ENCODE measurements around the gene FAM227A. TPM values are rescaled to one million over a fixed set of nuclear protein-coding genes. Genes with fewer than 3 reads are reported as not detected.

The FAM227A gene
- total and polyA plus RNA-seq, 4 experiments from 2014 or later = 0.44 TPM; not detected in 3

DNA sequence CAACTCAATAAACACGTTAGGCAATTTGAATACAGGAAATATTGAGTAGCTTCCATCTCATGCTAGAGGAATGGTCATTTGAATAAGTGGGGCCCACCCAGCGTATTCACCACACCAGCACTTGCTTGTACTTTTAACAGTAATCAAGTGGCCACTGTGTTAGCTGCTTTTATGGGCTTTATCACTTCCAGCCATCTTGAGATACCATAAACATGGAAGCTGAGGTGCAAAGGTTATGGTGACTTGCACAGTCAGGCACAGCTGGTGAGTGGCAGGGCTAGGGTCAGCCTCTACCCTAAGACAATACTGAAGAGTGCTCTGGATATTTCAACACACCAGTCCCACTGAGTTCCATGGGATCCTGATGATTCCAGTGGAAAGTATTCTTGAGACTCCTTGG is 37.9 kb upstream of the FAM227A start:
- Histone ChIP-seq H3K27ac (ENCODE audit: low read depth, low read length) (no peak overlapping the region), H3K4me3 (ENCODE audit: low read length in 2 of 2) (no peak overlapping the region), H3K27me3 (ENCODE audit: insufficient read depth, low read length) (no peaks in the 10 kb centered on the region), H3K4me1 (ENCODE audit: insufficient read depth, low read length) (peaks cover 33% of the 10 kb centered on the region), H3K9me3 (ENCODE audit: control insufficient read depth in 1 of 2, low read length in 2 of 2) (no peaks in the 10 kb centered on the region), H3K36me3 (ENCODE audit: insufficient read depth, low read length) (peaks cover 7% of the 10 kb centered on the region)
- H3K4me3 Mint-ChIP-seq = no peak overlapping the region
- POLR2A ChIA-PET (ENCODE audit: partially characterized antibody) = interaction anchor here (1.3 to 8.5 kb wide), 4 partner anchors 11 to 60 kb away, joined by 3 to 84 read pairs (median 8); partner anchors contain the start of genes GTPBP1 and TOMM22
- intact Hi-C loops (cut with micrococcal nuclease) = no loop called here
- H3K36me3 Mint-ChIP-seq = peaks cover 13 to 40% of the 10 kb centered on the region in 2 donors
- no peak for DNase-seq
- H3K27me3 Mint-ChIP-seq = no peaks in the 10 kb centered on the region
- peaks cover 44 to 66% (median 53%) of the 10 kb centered on the region in 4 donors for H3K4me1 Mint-ChIP-seq
- CTCF ChIA-PET (ENCODE audit: partially characterized antibody) = no interaction called here
- no peaks in the 10 kb centered on the region for H3K9me3 Mint-ChIP-seq
- H3K27ac Mint-ChIP-seq = peak overlapping the region in 1 of 7 donors; percentile 36

- no peaks in the 10 kb centered on the region for H3K9me3 ChIP-seq (ENCODE audit: control insufficient read depth in 1 of 2, low read length in 2 of 2)
- ChIA-PET POLR2A (ENCODE audit: partially characterized antibody) (interaction anchor here (2.6 kb wide), 1 partner anchor 9 kb away, joined by 8 read pairs; no protein-coding TSS in a partner anchor), CTCF (ENCODE audit: partially characterized antibody) (interaction anchor here (1.1 kb wide), 1 partner anchor 8 kb away, joined by 3 read pairs; no protein-coding TSS in a partner anchor)
- Mint-ChIP-seq H3K36me3 (peaks cover 24 to 55% of the 10 kb centered on the region in 2 donors), H3K4me1 (peaks cover 11 to 26% (median 18%) of the 10 kb centered on the region in 4 donors), H3K9me3 (no peaks in the 10 kb centered on the region), H3K27ac (peak overlapping the region in 1 of 7 donors; percentile 22), H3K27me3 (no peaks in the 10 kb centered on the region), H3K4me3 (no peak overlapping the region)
- intact Hi-C loops (cut with micrococcal nuclease) = no loop called here
- no peak overlapping the region for H3K27ac ChIP-seq (ENCODE audit: low read depth, low read length)
- H3K36me3 ChIP-seq (ENCODE audit: insufficient read depth, low read length) = peaks cover 44% of the 10 kb centered on the region
- DNase-seq = no peak
- no peak overlapping the region for H3K4me3 ChIP-seq (ENCODE audit: low read length in 2 of 2)
- H3K27me3 ChIP-seq (ENCODE audit: insufficient read depth, low read length) = no peaks in the 10 kb centered on the region
- H3K4me1 ChIP-seq (ENCODE audit: insufficient read depth, low read length) = no peaks in the 10 kb centered on the region
Measured at GRCh38 chr22:38689651-38690050, 33.5 kb upstream of the FAM227A start.

DNA sequence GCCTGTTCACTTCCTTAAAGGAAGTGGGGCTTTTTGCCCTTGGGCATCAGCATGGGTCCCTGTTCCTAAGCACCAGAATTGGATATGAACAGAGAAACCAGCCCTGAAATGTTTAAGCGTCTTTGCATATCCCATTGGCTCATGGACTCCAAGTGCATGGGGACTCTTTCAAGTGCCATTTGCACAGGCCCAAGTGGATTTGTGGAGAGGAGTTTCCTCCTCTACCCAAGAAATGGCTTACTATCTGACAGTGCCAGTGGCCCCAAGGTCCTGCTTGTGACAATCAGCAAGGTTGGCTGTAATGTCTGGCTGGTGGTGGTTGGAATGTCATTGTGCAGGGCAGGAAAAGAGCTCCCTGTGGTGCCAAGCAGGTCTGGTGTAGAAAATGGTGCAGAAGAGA is 29.6 kb upstream of the FAM227A start:
- peaks cover 34 to 63% of the 10 kb centered on the region in 2 donors for H3K36me3 Mint-ChIP-seq

DNA sequence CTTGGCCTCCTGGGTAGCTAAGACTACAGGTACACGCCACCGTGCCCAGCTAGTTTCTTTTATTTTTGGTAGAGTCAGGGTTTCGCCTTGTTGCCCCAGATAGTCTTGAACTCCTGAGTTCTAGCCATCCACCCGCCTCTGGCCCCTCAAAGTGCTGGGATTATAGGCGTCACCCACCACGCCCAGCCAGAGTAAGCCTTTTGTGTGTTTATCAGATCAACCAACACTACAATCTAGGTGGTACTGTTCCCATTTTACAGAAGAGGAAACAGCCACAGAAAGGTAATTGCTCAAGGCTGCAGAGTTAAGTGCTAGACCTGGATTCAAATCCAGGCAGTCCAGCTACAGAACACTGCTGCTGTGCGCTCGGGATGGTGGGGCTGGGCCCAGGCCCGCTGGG is 28.7 kb upstream of the FAM227A start:
- H3K4me3 Mint-ChIP-seq = peak overlapping the region in 1 of 8 donors; percentile 6
- ChIA-PET CTCF (ENCODE audit: partially characterized antibody) (interaction anchor here (0.7 kb wide), 1 partner anchor 22 kb away, joined by 4 read pairs; no protein-coding TSS in a partner anchor), POLR2A (ENCODE audit: partially characterized antibody) (interaction anchor here (5.7 kb wide), 1 partner anchor 11 kb away, joined by 84 read pairs; no protein-coding TSS in a partner anchor)
- H3K36me3 ChIP-seq (ENCODE audit: insufficient read depth, low read length) = peaks cover 56% of the 10 kb centered on the region
- H3K27ac ChIP-seq (ENCODE audit: low read depth, low read length) = no peak overlapping the region
- no peak for DNase-seq
- H3K27ac Mint-ChIP-seq = peak overlapping the region in 2 of 7 donors; percentile 25 to 51
- no peaks in the 10 kb centered on the region for H3K27me3 Mint-ChIP-seq
- H3K36me3 Mint-ChIP-seq = peaks cover 34 to 61% of the 10 kb centered on the region in 2 donors
- H3K4me1 Mint-ChIP-seq = peaks cover 8 to 29% (median 17%) of the 10 kb centered on the region in 4 donors
- peaks cover 0 to 3% (median 0%) of the 10 kb centered on the region in 8 donors for H3K9me3 Mint-ChIP-seq
- no peak overlapping the region for H3K4me3 ChIP-seq (ENCODE audit: low read length in 2 of 2)
- H3K9me3 ChIP-seq (ENCODE audit: control insufficient read depth in 1 of 2, low read length in 2 of 2) = no peaks in the 10 kb centered on the region
- intact Hi-C loops (cut with micrococcal nuclease) = no loop called here
- no peaks in the 10 kb centered on the region for H3K27me3 ChIP-seq (ENCODE audit: insufficient read depth, low read length)
- peaks cover 15% of the 10 kb centered on the region for H3K4me1 ChIP-seq (ENCODE audit: insufficient read depth, low read length)

More for the DNA sequence above, 29.6 kb upstream of the FAM227A start:
- Mint-ChIP-seq H3K27me3 (no peaks in the 10 kb centered on the region), H3K4me1 (peaks cover 8 to 29% (median 17%) of the 10 kb centered on the region in 4 donors), H3K9me3 (peaks cover 0 to 3% (median 0%) of the 10 kb centered on the region in 8 donors), H3K4me3 (peak overlapping the region in 1 of 8 donors; percentile 46), H3K27ac (peak overlapping the region in 2 of 7 donors; percentile 37 to 48)
- Histone ChIP-seq H3K4me3 (ENCODE audit: low read length in 2 of 2) (no peak overlapping the region), H3K9me3 (ENCODE audit: control insufficient read depth in 1 of 2, low read length in 2 of 2) (no peaks in the 10 kb centered on the region), H3K27ac (ENCODE audit: low read depth, low read length) (no peak overlapping the region), H3K36me3 (ENCODE audit: insufficient read depth, low read length) (peaks cover 59% of the 10 kb centered on the region), H3K4me1 (ENCODE audit: insufficient read depth, low read length) (peaks cover 15% of the 10 kb centered on the region), H3K27me3 (ENCODE audit: insufficient read depth, low read length) (no peaks in the 10 kb centered on the region)
- intact Hi-C loops (cut with micrococcal nuclease) = no loop called here
- no peak for DNase-seq
- ChIA-PET POLR2A (ENCODE audit: partially characterized antibody) (interaction anchor here (0.6 to 5.7 kb wide), 2 partner anchors 10 to 12 kb away, joined by 3 to 84 read pairs; no protein-coding TSS in a partner anchor), CTCF (ENCODE audit: partially characterized antibody) (no interaction called here)

DNA sequence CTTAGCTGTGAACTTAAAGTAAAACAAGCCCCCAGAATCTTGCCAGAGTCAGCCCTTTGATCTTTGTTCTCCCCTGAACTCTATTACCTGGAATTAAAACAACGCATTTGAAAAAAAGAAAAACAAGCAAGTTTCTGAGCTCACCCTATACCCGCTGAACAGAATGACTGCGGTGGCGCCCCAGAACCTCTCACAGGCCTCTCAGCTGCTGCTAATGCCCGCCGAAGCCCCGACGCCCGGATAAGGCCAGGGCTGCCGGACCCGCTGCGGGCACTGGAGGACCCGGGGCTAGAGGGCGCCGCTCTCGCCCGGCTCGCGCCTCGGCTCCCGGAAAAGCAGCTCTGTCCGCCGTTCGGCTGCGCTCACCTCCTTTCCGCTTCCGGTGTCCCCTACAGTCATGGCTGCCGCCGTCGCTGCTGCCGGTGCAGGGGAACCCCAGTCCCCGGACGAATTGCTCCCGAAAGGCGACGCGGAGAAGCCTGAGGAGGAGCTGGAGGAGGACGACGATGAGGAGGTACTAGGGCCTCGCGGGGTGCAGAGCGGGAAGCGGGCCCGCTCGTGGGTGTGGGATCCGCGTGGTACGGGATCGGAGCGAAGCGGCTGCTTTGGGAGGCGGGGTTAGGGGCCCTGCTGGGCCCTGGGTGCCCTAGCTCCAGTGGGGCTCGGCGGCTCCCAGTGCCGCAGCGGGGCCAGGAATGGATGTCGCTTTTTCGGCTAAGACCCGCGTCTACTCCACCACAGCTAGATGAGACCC is 25.6 kb upstream of the FAM227A start, which contains the start of gene TOMM22:
TSS of gene TOMM22 (plus strand) at position 376 of the 754 bp plus-strand sequence. CDS start at position 398, 22 bp downstream.
- POLR2A ChIA-PET (ENCODE audit: partially characterized antibody) = interaction anchor here (0.6 to 5.7 kb wide), 19 partner anchors 8 to 1073 kb away, joined by 3 to 84 read pairs (median 4); partner anchors contain the start of genes CBY1, FAM227A, GGA1 and GTPBP1
- H3K9me3 Mint-ChIP-seq = peaks cover 0 to 3% (median 0%) of the 10 kb centered on the region in 8 donors
- intact Hi-C loops (cut with micrococcal nuclease) = loop anchor here (1.0 to 2.0 kb wide), 4 partner anchors 20 to 409 kb away; partner anchors contain the start of genes CBY1, DNAL4, FAM227A and TMEM184B
- H3K27ac Mint-ChIP-seq = peak within 1 kb of the TSS; percentile 92 to 99 (median 99)
- H3K9me3 ChIP-seq (ENCODE audit: control insufficient read depth in 1 of 2, low read length in 2 of 2) = no peaks in the 10 kb centered on the region
- peak within 1 kb of the TSS; percentile 97 to 100 (median 99) for H3K4me3 Mint-ChIP-seq
- CTCF ChIA-PET (ENCODE audit: partially characterized antibody) = interaction anchor here (0.7 to 2.4 kb wide), 23 partner anchors 8 to 630 kb away, joined by 3 to 49 read pairs (median 4); partner anchors contain the start of genes CBY1, GTPBP1, JOSD1 and PLA2G6
- DNase-seq = peak; percentile 80 to 86 (median 82)
- H3K4me1 ChIP-seq (ENCODE audit: insufficient read depth, low read length) = peaks cover 15% of the 10 kb centered on the region
- H3K4me1 Mint-ChIP-seq = peaks cover 8 to 29% (median 17%) of the 10 kb centered on the region in 4 donors
- H3K36me3 ChIP-seq (ENCODE audit: insufficient read depth, low read length) = peaks cover 34% of the 10 kb centered on the region
- H3K27me3 Mint-ChIP-seq = peaks cover 0 to 1% of the 10 kb centered on the region in 2 donors
- H3K4me3 ChIP-seq (ENCODE audit: low read length in 2 of 2) = peak within 1 kb of the TSS; percentile 79 to 83
- no peaks in the 10 kb centered on the region for H3K27me3 ChIP-seq (ENCODE audit: insufficient read depth, low read length)
- H3K27ac ChIP-seq (ENCODE audit: low read depth, low read length) = peak within 1 kb of the TSS; percentile 92
- H3K36me3 Mint-ChIP-seq = peaks cover 18 to 39% of the 10 kb centered on the region in 2 donors

GRCh38 chr22:38675833-38676232 is 19.6 kb upstream of the FAM227A start:
- Histone ChIP-seq H3K36me3 (ENCODE audit: insufficient read depth, low read length) (peaks cover 10% of the 10 kb centered on the region), H3K27ac (ENCODE audit: low read depth, low read length) (no peak overlapping the region), H3K4me1 (ENCODE audit: insufficient read depth, low read length) (no peaks in the 10 kb centered on the region), H3K4me3 (ENCODE audit: low read length in 2 of 2) (no peak overlapping the region), H3K9me3 (ENCODE audit: control insufficient read depth in 1 of 2, low read length in 2 of 2) (no peaks in the 10 kb centered on the region), H3K27me3 (ENCODE audit: insufficient read depth, low read length) (no peaks in the 10 kb centered on the region)
- ChIA-PET POLR2A (ENCODE audit: partially characterized antibody) (no interaction called here), CTCF (ENCODE audit: partially characterized antibody) (no interaction called here)
- Mint-ChIP-seq H3K4me3 (no peak overlapping the region), H3K36me3 (peaks cover 15 to 18% of the 10 kb centered on the region in 2 donors), H3K4me1 (no peaks in the 10 kb centered on the region), H3K9me3 (no peaks in the 10 kb centered on the region), H3K27ac (peak overlapping the region in 3 of 7 donors; percentile 14 to 56 (median 46)), H3K27me3 (peaks cover 0 to 1% of the 10 kb centered on the region in 2 donors)
- intact Hi-C loops (cut with micrococcal nuclease) = no loop called here
- DNase-seq = no peak

DNA sequence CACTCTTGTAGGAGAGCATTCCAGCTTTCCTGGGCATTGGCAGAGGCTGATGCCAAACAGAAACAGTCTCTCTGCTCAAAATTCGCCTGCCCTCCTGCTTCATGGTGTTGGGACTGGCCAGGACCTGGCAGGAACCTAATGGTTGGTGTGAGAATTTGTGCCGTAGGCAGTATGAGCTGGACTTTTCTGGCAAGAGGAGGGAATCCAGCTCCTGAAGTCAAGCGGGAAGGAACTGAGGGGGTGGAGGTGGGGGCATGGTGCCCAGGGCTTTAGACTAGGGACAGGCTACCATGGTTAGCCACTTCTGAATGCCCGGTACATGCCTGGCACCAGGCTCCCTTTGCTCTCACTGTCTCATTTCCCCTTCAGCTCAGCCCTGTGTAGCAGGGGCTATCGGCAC is 18.7 kb upstream of the FAM227A start:
- Histone ChIP-seq H3K9me3 (ENCODE audit: control insufficient read depth in 1 of 2, low read length in 2 of 2) (no peaks in the 10 kb centered on the region), H3K36me3 (ENCODE audit: insufficient read depth, low read length) (peaks cover 12% of the 10 kb centered on the region), H3K27me3 (ENCODE audit: insufficient read depth, low read length) (no peaks in the 10 kb centered on the region), H3K4me3 (ENCODE audit: low read length in 2 of 2) (no peak overlapping the region), H3K27ac (ENCODE audit: low read depth, low read length) (no peak overlapping the region), H3K4me1 (ENCODE audit: insufficient read depth, low read length) (no peaks in the 10 kb centered on the region)
- Mint-ChIP-seq H3K36me3 (peaks cover 18 to 24% of the 10 kb centered on the region in 2 donors), H3K27ac (peak overlapping the region in 2 of 7 donors; percentile 24 to 29), H3K4me1 (no peaks in the 10 kb centered on the region), H3K4me3 (no peak overlapping the region), H3K27me3 (peaks cover 0 to 1% of the 10 kb centered on the region in 2 donors), H3K9me3 (no peaks in the 10 kb centered on the region)
- intact Hi-C loops (cut with micrococcal nuclease) = no loop called here
- DNase-seq = no peak
- CTCF ChIA-PET (ENCODE audit: partially characterized antibody) = no interaction called here
- POLR2A ChIA-PET (ENCODE audit: partially characterized antibody) = interaction anchor here (0.9 to 1.0 kb wide), 2 partner anchors 58 to 81 kb away, joined by 3 read pairs; partner anchors contain the start of gene SUN2

Measured in CD4-positive, alpha-beta memory T cell (primary cell).